Fibroblast of skin of right quadriceps (primary cell): ENCODE data around the gene TPSB2.
"Not testable (repeated sequence)": the region's sequence is repeated elsewhere in the genome, so short reads cannot be mapped to it uniquely, and the experiment has no call there.

Experiments
- DNase-seq: peaks from one replicate; pipeline ENCODE4 v3.0.0-alpha.2; 2013

The TPSB2 gene

DNA sequence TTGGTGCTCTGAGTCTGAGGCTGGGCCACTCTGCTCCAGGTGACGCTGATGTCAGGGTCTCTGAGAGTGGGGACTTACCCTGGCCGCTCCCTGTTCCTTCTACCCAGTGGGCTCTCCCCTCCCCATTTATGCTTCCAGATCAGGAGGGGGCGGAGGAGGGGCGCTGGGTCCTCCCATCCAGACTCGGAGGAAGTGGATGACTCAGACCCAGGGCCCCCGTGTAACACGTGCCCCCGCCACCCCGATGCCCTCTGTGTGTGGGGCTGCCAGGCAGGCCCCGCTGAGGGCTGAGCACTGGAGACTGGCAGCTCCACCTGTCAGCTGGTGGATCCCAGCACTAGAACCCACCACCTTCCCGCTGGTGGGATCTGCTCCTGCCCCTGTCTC is at the start of gene TPSB2:
TSS of gene TPSB2 (minus strand) at position 101 of the 387 bp plus-strand sequence. CDS start 233 bp downstream, outside the sequence.
- DNase-seq, result not testable (repeated sequence)

GRCh38 chr16:1279081-1279944 is 49.3 kb upstream of the TPSB2 start:
- DNase-seq, result no peak

- DNase-seq, result no peak
Measured at GRCh38 chr16:1278477-1278876, 48.5 kb upstream of the TPSB2 start.

- DNase-seq, result no peak
Measured at GRCh38 chr16:1277617-1278282, 47.8 kb upstream of the TPSB2 start.

DNA sequence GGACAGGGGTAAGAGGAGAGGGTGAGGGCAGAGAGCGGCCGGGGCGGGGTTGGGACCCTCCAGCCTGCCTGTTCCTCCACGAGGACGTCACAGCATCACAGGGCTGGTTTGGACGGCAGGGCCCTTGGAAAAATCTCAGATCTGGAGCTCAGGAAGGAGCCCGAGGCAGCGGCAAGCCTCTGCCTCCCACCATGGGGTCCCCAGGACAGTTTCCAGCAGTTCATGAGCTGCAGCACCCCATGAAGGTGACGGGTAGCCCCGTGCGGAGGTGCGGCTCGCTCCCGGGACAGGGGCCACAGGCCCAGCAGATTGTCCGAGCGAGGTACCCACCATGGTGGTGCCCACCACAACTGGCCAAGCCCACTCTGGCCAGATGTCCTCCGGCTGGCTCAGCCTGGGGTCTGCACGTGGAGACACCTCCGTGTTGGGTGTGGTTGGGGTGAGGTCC is 47.2 kb upstream of the TPSB2 start:
- DNase-seq, result no peak

DNA sequence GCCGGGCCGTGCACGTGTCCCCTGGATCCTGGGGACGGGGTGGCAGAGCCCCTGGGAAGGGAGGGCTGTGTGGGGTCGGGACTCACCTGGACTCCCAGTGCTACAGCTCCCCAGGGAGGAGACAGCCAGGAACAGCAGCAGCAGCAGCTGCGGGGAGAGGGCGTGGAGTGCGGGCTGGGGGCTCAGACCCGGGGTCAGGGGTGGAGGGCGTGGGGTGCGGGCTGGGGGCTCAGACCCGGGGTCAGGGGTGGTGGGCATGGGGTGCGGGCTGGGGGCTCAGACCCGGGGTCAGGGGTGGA is 46.5 kb upstream of the TPSB2 start:
- no peak for DNase-seq

- no peak for DNase-seq
Measured at GRCh38 chr16:1275791-1276579, 46.0 kb upstream of the TPSB2 start.

DNA sequence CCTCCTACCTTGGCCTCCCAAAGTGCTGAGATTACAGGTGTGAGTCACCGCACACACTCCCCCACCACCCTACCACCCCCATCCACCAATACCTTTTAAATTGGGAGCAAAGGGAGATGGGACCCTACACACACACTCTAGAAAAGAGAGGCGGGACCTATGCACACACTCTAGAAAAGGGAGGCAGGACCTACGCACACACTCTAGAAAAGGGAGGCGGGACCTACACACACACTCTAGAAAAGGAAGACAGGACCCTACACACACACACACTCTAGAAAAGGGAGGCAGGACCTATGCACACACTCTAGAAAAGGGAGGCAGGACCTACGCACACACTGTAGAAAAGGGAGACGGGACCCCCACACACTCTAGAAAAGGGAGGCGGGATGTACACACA is 44.8 kb upstream of the TPSB2 start:
- DNase-seq, result no peak

DNA sequence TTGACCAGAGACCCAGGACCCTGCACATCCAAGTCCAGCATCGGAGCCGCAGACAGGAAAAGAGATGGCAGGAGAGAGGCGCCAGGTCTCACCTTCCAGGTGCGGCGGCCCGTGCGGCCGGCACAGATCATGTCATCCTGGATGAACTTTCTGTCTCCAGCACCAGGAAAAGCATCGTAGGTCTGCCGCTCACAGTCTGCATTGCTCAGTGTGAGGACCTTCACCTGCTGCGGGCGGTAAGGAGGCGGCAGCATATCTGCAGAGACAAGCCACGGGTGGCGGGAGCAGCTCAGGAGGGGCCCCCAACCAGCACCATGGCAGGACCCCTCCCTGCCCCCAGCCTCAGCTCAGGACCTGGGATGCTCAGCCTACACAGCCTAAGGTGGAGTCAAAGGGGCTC is 43.8 kb upstream of the TPSB2 start:
- DNase-seq, result no peak

DNA sequence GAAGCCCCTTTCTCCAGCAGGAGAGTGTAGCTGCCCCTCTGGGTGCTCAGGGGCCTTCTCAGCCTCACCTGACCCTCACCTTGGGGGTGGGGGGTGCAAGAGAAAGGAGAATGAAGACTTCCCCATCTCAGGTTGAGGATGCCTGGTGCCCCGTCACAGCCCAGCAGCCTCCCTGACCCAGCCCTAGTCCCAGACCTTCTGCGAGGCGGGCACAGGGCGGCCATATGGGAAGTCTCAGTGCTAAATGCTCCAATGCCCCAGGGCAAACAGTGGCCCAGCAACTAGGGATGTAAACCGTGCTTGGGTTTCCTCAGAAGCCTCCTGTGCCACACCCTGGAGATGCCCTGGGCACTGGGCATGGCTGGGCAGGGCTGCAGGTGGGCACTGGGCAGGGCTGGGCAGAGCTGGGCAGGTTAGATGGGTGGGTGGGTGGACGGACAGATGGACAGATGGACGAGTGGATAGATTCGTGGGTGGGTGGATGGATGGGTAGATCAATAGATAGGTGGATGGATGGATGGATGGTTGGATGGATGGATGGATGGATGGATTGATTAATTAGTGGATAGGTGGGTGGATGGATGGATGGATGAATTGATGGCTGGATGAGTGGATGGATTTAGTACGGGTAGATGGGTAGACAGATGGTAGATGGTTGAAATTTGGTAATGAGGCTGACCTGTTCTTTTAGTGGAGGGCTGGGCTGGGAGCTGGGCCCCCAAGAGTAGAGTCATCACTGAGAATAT is 42.6 kb upstream of the TPSB2 start:
- DNase-seq, result no peak

GRCh38 chr16:1271724-1272413 is 41.9 kb upstream of the TPSB2 start:
- not testable (repeated sequence) for DNase-seq

DNA sequence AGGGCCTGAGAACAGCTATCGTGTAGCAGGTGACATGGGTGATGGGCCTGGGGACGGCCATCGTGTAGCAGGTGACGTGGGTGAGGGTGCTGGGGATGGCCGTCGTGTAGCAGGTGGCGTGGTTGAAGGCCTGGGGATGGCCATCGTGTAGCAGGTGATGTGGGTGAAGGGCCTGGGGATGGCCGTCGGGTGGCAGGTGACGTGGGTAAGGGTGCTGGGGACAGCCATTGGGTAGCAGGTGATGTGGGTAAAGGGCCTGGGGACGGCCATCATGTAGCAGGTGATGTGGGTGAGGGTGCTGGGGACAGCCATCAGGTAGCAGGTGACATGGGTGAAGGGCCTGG is 41.4 kb upstream of the TPSB2 start:
- DNase-seq, result no peak

- DNase-seq, result not testable (repeated sequence)
Measured at GRCh38 chr16:1269418-1269817, 39.4 kb upstream of the TPSB2 start.

DNA sequence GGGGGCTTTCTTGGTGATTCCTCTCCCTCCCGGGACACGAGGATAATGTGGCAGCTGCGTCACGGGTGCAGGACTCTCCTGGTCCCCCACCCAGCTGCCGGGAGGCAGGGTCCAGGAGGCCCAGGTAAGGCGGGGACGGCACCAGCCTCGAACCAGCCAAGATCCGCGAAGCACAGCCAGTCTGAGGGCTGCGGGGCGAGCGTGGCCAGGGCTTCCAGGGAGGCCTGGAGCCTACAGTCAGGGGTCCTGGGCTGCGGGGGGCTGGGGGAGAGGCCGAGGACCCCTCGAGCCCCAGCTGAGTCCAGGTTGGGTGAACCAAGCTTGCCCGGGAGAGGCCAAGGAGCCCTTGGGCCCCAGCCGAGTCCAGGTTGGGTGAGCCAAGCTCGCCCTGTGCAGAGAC is 35.8 kb upstream of the TPSB2 start:
- DNase-seq, result no peak

GRCh38 chr16:1265090-1265630 is 35.2 kb upstream of the TPSB2 start:
- DNase-seq, result no peak

DNA sequence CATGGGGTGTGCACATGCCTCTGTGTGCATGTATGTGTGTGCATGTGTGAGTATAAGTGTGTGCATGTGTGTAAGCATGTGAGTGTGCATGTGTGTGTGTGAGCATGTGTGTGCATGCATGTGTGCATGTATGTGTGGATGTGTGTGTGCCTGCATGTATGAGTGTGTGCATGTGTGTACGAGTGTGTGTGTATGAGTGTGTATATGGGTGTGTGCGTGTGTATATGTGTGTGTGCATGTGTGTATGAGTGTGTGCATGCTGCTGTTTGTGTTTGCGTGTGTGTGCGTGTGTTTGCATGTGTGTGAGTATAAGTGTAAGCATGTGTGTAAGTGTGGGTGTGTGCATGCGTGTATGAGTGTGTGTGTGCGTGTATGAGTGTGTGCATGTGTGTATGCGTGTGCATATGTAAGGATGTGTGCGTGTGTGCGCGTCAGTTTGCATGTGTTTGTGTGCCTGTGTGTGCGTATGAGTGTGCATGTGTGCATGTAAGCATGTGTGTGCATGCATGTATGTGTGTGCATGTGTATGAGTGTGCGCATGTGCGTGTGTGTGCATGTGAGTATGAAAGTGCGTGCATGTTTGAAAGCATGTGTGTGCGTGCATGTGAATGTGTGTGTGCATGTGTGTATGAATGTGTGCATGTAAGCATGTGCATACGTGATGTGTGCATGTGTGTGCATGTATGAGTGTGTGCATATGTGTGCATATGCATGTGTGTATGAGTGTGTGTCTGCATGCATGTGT is 34.5 kb upstream of the TPSB2 start:
- no peak for DNase-seq

DNA sequence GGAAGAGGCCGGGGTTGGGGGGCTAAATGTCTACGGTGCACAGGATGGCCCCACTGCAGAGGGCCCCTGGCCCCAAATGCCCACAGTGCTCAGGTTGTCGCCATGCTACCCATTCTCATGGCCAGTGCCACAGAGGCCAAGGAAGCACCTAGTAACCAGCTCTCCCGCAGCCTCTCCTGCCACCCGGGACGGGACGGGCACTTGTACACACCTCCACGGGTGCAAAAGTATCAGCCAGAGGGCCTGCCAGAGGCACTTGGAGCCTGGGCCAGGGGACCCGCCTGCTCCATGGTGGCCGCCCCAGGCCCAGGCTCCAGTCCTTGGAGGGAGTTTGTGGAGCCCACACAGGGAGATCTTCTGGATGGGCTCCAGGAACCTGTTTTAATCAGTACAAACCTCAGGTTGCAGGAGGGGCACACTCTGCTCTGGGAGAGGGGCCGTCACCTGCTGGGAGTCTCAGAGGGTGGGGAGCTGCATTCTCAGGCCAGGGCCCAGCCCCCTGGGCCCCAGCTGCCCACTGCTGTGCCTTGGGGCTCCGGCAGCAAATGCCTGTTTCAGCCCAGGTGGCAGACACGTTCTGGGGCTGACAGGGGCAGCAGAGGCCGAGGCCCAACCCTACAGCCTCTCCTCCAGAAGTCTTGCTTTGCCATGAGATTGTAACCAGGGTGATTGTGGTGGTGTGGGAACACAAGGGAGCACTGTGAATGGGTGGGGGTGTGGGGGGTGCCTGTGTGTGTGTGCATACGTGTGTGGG is 33.8 kb upstream of the TPSB2 start:
- no peak for DNase-seq

- DNase-seq, result no peak
Measured at GRCh38 chr16:1262846-1263221, 32.9 kb upstream of the TPSB2 start.

DNA sequence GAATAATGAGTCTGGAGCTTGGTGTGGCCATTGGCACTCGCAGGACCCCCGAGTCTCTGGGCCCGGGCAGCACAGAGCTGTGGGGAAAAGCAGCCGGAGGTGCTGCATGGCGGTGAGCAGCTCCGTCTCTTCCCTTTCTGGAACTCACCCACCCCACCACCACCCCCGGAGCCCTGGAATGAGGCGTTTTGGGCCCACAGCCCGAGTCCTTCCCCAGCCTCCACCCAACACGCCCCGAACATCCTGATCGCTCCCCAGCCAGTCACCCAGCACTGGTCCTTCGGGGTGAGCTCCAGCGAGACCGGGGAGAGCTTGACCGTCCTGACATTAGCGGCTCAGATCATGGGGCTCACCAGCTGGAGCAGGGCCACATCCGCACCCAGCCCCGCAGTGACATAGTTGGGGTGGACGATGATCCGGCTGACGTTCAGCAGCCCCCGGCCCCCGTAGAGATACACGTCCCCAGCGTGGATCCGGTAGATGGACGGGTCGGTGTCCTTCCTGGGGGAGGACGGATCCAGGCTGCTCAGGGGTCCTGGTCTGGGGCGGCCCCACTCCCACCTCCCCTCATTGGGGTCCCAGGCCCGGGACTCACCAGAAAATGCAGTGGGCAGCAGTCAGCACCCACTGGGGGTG is 32.3 kb upstream of the TPSB2 start:
- no peak for DNase-seq
